ENCODE data around the gene ADAT3.
"Not testable (repeated sequence)": the region's sequence is repeated elsewhere in the genome, so short reads cannot be mapped to it uniquely, and the experiment has no call there.

DNA sequence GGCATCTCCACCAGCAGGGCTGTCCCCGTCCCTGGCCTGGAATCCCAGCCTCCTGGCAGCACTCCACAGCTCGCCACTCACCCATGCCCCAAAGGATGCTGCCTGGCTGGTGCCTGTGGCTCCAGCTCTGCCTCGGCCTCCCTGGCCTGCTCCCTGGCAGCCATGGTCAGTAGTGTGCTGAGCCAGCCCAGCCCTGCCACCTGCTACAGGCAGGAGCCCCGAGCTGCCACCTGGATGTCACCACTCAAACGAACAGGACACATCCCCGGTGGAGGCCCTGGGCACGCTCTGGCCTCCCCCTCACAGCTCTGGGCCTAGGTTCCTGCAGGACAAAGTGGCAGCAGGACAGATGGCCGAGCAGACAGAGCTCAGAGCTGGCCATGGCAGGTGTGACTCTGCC lies 26.6 kb upstream of the ADAT3 start:
- TF ChIP-seq, protein P1, sequence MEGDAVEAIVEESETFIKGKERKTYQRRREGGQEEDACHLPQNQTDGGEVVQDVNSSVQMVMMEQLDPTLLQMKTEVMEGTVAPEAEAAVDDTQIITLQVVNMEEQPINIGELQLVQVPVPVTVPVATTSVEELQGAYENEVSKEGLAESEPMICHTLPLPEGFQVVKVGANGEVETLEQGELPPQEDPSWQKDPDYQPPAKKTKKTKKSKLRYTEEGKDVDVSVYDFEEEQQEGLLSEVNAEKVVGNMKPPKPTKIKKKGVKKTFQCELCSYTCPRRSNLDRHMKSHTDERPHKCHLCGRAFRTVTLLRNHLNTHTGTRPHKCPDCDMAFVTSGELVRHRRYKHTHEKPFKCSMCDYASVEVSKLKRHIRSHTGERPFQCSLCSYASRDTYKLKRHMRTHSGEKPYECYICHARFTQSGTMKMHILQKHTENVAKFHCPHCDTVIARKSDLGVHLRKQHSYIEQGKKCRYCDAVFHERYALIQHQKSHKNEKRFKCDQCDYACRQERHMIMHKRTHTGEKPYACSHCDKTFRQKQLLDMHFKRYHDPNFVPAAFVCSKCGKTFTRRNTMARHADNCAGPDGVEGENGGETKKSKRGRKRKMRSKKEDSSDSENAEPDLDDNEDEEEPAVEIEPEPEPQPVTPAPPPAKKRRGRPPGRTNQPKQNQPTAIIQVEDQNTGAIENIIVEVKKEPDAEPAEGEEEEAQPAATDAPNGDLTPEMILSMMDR (IDR thresholded peaks at IDR 0.05; ENCODE audit: borderline replicate concordance, extremely low read depth, low read length, poor library complexity, severe bottlenecking), result not testable (repeated sequence)
- TF ChIP-seq EZH2 (IDR thresholded peaks at IDR 0.05; ENCODE audit: borderline replicate concordance, low read depth, low read length, severe bottlenecking), result not testable (repeated sequence)
